22Rv1 (cell line): ENCODE data around the gene TK2.

Source experiments
- H3K27ac ChIP-seq: fragments of 450-650 bp; 2 replicates; pipeline ENCODE4 v1.5.1; 2017
- ZFX ChIP-seq: fragments of 450-650 bp; IDR thresholded peaks from 2 replicates; pipeline ENCODE4 v1.6.1; 2017; ENCODE audit warnings: antibody characterized with exemption, borderline replicate concordance
- TF ChIP-seq, protein P1 (sequence below): fragments of 450-650 bp; IDR thresholded peaks from 2 replicates; pipeline ENCODE4 v1.5.1; 2017; ENCODE audit warnings: mild to moderate bottlenecking

The TK2 gene

GRCh38 chr16:66543541-66543940 lies 6.4 kb downstream of the TK2 start:
- no peak overlapping the region for H3K27ac ChIP-seq
- TF ChIP-seq, protein P1, sequence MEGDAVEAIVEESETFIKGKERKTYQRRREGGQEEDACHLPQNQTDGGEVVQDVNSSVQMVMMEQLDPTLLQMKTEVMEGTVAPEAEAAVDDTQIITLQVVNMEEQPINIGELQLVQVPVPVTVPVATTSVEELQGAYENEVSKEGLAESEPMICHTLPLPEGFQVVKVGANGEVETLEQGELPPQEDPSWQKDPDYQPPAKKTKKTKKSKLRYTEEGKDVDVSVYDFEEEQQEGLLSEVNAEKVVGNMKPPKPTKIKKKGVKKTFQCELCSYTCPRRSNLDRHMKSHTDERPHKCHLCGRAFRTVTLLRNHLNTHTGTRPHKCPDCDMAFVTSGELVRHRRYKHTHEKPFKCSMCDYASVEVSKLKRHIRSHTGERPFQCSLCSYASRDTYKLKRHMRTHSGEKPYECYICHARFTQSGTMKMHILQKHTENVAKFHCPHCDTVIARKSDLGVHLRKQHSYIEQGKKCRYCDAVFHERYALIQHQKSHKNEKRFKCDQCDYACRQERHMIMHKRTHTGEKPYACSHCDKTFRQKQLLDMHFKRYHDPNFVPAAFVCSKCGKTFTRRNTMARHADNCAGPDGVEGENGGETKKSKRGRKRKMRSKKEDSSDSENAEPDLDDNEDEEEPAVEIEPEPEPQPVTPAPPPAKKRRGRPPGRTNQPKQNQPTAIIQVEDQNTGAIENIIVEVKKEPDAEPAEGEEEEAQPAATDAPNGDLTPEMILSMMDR: no peak
- no peak for TF ChIP-seq ZFX

GRCh38 chr16:66542396-66542795 lies 7.5 kb downstream of the TK2 start:
- TF ChIP-seq ZFX: no peak
- TF ChIP-seq, protein P1: no peak
- H3K27ac ChIP-seq: no peak overlapping the region

- H3K27ac ChIP-seq: no peak overlapping the region
- TF ChIP-seq, protein P1: no peak
- TF ChIP-seq ZFX: no peak
Observed at GRCh38 chr16:66541388-66542355, 8.2 kb downstream of the TK2 start.

- TF ChIP-seq, protein P1: no peak
- no peak for TF ChIP-seq ZFX
Observed at GRCh38 chr16:66539623-66540469, 10.1 kb downstream of the TK2 start.

DNA sequence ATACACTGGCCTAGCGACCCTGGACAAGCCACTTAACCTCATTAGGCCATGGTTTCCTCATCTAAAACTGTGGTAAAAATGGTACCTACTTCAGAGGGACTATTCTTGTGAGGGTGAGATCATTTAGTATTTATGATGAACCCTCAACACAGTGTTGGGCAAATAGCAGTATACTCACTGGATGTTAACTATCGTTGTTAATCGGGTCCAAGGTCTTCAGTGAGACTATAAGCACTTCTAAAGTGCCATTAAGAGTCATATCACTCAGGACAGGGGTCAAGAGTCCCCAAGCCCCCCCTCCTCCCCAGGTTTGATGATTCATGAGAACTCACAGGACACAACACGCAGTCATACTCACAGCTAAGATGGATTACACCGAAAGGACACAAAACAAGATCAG lies 11.0 kb downstream of the TK2 start:
- no peak overlapping the region for H3K27ac ChIP-seq
- no peak for TF ChIP-seq ZFX
- TF ChIP-seq, protein P1: no peak

More at GRCh38 chr16:66539623-66540469, 10.1 kb downstream of the TK2 start:
- no peak overlapping the region for H3K27ac ChIP-seq

DNA sequence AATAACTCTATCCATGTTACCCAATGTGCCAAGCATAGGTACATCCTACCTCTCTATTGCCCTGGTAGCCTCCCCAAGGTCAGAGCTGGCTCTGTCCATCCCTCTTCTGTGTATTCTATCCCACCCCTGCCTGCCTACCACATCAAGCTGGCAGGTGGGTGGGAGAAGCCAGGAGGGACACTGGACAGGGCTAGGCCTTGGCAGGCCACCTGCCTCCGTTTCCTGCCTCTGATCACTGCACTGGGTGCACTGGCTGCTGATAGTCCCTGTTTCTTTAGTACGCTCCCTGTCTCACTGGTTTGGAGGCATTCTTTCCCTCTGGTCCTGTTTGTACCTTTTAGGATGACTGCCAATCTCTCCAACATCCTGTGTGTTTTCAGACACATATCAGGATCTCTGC lies 12.7 kb downstream of the TK2 start:
- TF ChIP-seq ZFX: no peak
- TF ChIP-seq, protein P1: no peak

More for the DNA sequence above, 12.7 kb downstream of the TK2 start:
- H3K27ac ChIP-seq: no peak overlapping the region
